ENCODE data around the gene SAMD9L.

Gene SAMD9L

GRCh38 chr7:93161181-93161762 is 13.1 kb upstream of the SAMD9L start:
- no peak for TF ChIP-seq CTCF (conservative IDR thresholded peaks at IDR 0.05; ENCODE audit: low read depth, low read length)
- no peak for DNase-seq (ENCODE audit: low read depth)

GRCh38 chr7:93160410-93160809 is 12.2 kb upstream of the SAMD9L start:
- no peak overlapping the region for H3K4me3 ChIP-seq (ENCODE audit: low read depth, low read length)
- no peak for TF ChIP-seq CTCF (conservative IDR thresholded peaks at IDR 0.05; ENCODE audit: low read depth, low read length)
- peak; percentile 8 for DNase-seq (ENCODE audit: low read depth)

More at GRCh38 chr7:93161181-93161762, 13.1 kb upstream of the SAMD9L start:
- H3K4me3 ChIP-seq (ENCODE audit: low read depth, low read length), result no peak overlapping the region

GRCh38 chr7:93159490-93159889 is 11.3 kb upstream of the SAMD9L start:
- peak; percentile 34 for DNase-seq (ENCODE audit: low read depth)
- TF ChIP-seq CTCF (conservative IDR thresholded peaks at IDR 0.05; ENCODE audit: low read depth, low read length), result no peak

GRCh38 chr7:93156884-93157283 is 8.7 kb upstream of the SAMD9L start:
- no peak overlapping the region for H3K4me3 ChIP-seq (ENCODE audit: low read depth, low read length)
- DNase-seq (ENCODE audit: low read depth), result peak; percentile 10
- TF ChIP-seq CTCF (conservative IDR thresholded peaks at IDR 0.05; ENCODE audit: low read depth, low read length), result no peak

More at GRCh38 chr7:93159490-93159889, 11.3 kb upstream of the SAMD9L start:
- H3K4me3 ChIP-seq (ENCODE audit: low read depth, low read length), result no peak overlapping the region

GRCh38 chr7:93150200-93150835 is 2.1 kb upstream of the SAMD9L start:
- H3K4me3 ChIP-seq (ENCODE audit: low read depth, low read length), result no peak overlapping the region
- peak; percentile 30 for DNase-seq (ENCODE audit: low read depth)
- no peak for TF ChIP-seq CTCF (conservative IDR thresholded peaks at IDR 0.05; ENCODE audit: low read depth, low read length)

- TF ChIP-seq CTCF (conservative IDR thresholded peaks at IDR 0.05; ENCODE audit: low read depth, low read length), result no peak
- no peak for DNase-seq (ENCODE audit: low read depth)
- H3K4me3 ChIP-seq (ENCODE audit: low read depth, low read length), result no peak overlapping the region
Measured at GRCh38 chr7:93148727-93149126, 542 bp upstream of the SAMD9L start.

GRCh38 chr7:93147363-93147762 is 822 bp downstream of the SAMD9L start:
- H3K4me3 ChIP-seq (ENCODE audit: low read depth, low read length), result peak overlapping the region; percentile 48
- TF ChIP-seq CTCF (conservative IDR thresholded peaks at IDR 0.05; ENCODE audit: low read depth, low read length), result no peak
- DNase-seq (ENCODE audit: low read depth), result peak; percentile 68

All from choroid plexus epithelial cell (primary cell).